ENCODE data around the gene DYNLT4. TPM values are rescaled to one million over a fixed set of nuclear protein-coding genes. Genes with fewer than 3 reads are reported as not detected.
"Not testable (repeated sequence)": the region's sequence is repeated elsewhere in the genome, so short reads cannot be mapped to it uniquely, and the experiment has no call there.

DYNLT4 gene
- total RNA-seq, 6 experiments from 2014 or later: 0.26 TPM; not detected in 5

- TF ChIP-seq CTCF (IDR thresholded peaks at IDR 0.05) (no peak), POLR2A (IDR thresholded peaks at IDR 0.05) (no peak)
- ATAC-seq (no peak), DNase-seq (peak in 1 of 3 donors; percentile 50)
- H3K27ac ChIP-seq: no peak overlapping the region
- no peaks in the 10 kb centered on the region for H3K27me3 ChIP-seq
- intact Hi-C loops (cut with DNase I): loop anchor here in 1 of 2 donors (5.0 kb wide), 1 partner anchor 35 kb away; no protein-coding TSS in a partner anchor
- H3K36me3 ChIP-seq: no peaks in the 10 kb centered on the region
- H3K9me3 ChIP-seq: no peaks in the 10 kb centered on the region
- WGBS (ENCODE audit: insufficient coverage, low coverage, low lambda C conversion rate, missing lambda C conversion rate): 0% methylated on average over 1 of the region's 28 CpGs
- H3K4me3 ChIP-seq: no peak overlapping the region
- H3K4me1 ChIP-seq: no peaks in the 10 kb centered on the region
These were observed 20.2 kb upstream of the DYNLT4 start for GRCh38 chr1:44827197-44828002.

- H3K36me3 ChIP-seq: no peaks in the 10 kb centered on the region
- DNase-seq: peak in 2 of 3 donors; percentile 68 to 77
- H3K4me3 ChIP-seq: no peak overlapping the region
- peak overlapping the region in 1 of 3 donors; percentile 28 for H3K27ac ChIP-seq
- ATAC-seq: peak; percentile 63 to 84 (median 74)
- no peaks in the 10 kb centered on the region for H3K4me1 ChIP-seq
- WGBS (ENCODE audit: insufficient coverage, low coverage, low lambda C conversion rate, missing lambda C conversion rate): 49% methylated on average over 7 of the region's 24 CpGs
- TF ChIP-seq POLR2A (IDR thresholded peaks at IDR 0.05): no peak
- no peak for TF ChIP-seq CTCF (IDR thresholded peaks at IDR 0.05)
- H3K27me3 ChIP-seq: no peaks in the 10 kb centered on the region
- no peaks in the 10 kb centered on the region for H3K9me3 ChIP-seq
- intact Hi-C loops (cut with DNase I): loop anchor here in 1 of 2 donors (5.0 kb wide), 1 partner anchor 34 kb away; no protein-coding TSS in a partner anchor
These were observed 19.4 kb upstream of the DYNLT4 start for GRCh38 chr1:44826375-44827196.

- H3K27ac ChIP-seq; H3K27me3 ChIP-seq; H3K9me3 ChIP-seq; H3K36me3 ChIP-seq; ATAC-seq; H3K4me3 ChIP-seq; intact Hi-C loops (cut with DNase I); H3K4me1 ChIP-seq: not testable (repeated sequence)
- WGBS (ENCODE audit: insufficient coverage, low coverage, low lambda C conversion rate, missing lambda C conversion rate): 82% methylated on average over 5 of the region's 6 CpGs
- peak in 1 of 3 donors; percentile 15 for DNase-seq
These were observed 17.2 kb upstream of the DYNLT4 start for GRCh38 chr1:44824392-44824791.

GRCh38 chr1:44822981-44823451 is 15.9 kb upstream of the DYNLT4 start:
- H3K27me3 ChIP-seq: no peaks in the 10 kb centered on the region
- intact Hi-C loops (cut with DNase I): no loop called here
- no peak overlapping the region for H3K27ac ChIP-seq
- peaks cover 0 to 8% (median 0%) of the 10 kb centered on the region in 4 donors for H3K4me1 ChIP-seq
- WGBS (ENCODE audit: insufficient coverage, low coverage, low lambda C conversion rate, missing lambda C conversion rate): 83% methylated on average over 1 of the region's 15 CpGs
- H3K4me3 ChIP-seq: no peak overlapping the region
- DNase-seq (peak in 1 of 3 donors; percentile 44), ATAC-seq (no peak)
- no peaks in the 10 kb centered on the region for H3K36me3 ChIP-seq
- no peaks in the 10 kb centered on the region for H3K9me3 ChIP-seq
- TF ChIP-seq CTCF (IDR thresholded peaks at IDR 0.05) (no peak), POLR2A (IDR thresholded peaks at IDR 0.05) (no peak)

Measured in right lobe of liver (tissue), 6 donors.